Calu3 (cell line): ENCODE results near the gene C19orf33. TPM values are rescaled to one million over a fixed set of nuclear protein-coding genes. Genes with fewer than 3 reads are reported as not detected.

Experiments used
- BruUV-seq: library from RNA; stranded (reverse); fragments of 400-500 nt; replicated peaks from 2 replicates; lab custom pipeline; 2021; lab: Mats Ljungman, UMichigan
- CTCF ChIA-PET: fragments of 300-600 bp; sonication (Branson Sonifier 250); formaldehyde crosslinking; loops from one replicate; lab custom pipeline; 2022; ENCODE audit warnings: antibody characterized with exemption; lab: Charles Lee
- DNase-seq: peaks from one replicate; pipeline ENCODE4 v3.0.0; 2022
- H3K27ac Mint-ChIP-seq: one replicate; pipeline ENCODE4 v1.8.0; 2022; ENCODE audit warnings: mixed read lengths; ENCODE audit not compliant: unreplicated experiment
- H3K27me3 Mint-ChIP-seq: one replicate; pipeline ENCODE4 v1.8.0; 2022; ENCODE audit warnings: mixed read lengths; ENCODE audit not compliant: unreplicated experiment
- H3K36me3 Mint-ChIP-seq: one replicate; pipeline ENCODE4 v1.8.0; 2022; ENCODE audit warnings: mild to moderate bottlenecking, moderate library complexity, mixed read lengths; ENCODE audit not compliant: insufficient read depth, unreplicated experiment
- H3K4me1 Mint-ChIP-seq: one replicate; pipeline ENCODE4 v1.8.0; 2022; ENCODE audit warnings: mild to moderate bottlenecking, low read depth, mixed read lengths; ENCODE audit not compliant: unreplicated experiment
- H3K4me3 Mint-ChIP-seq: one replicate; pipeline ENCODE4 v1.8.0; 2022; ENCODE audit warnings: mild to moderate bottlenecking, low read depth, moderate library complexity, mixed read lengths; ENCODE audit not compliant: unreplicated experiment
- H3K9me3 Mint-ChIP-seq: one replicate; pipeline ENCODE4 v1.8.0; 2022; ENCODE audit warnings: low read depth, mixed read lengths; ENCODE audit not compliant: unreplicated experiment
- CTCF ChIP-seq: fragments of 200-600 bp; IDR thresholded peaks from one replicate; pipeline ENCODE4 v1.8.0; 2022; ENCODE audit warnings: antibody characterized with exemption; ENCODE audit not compliant: unreplicated experiment
- intact Hi-C: fragments of 100-400 bp; cut with micrococcal nuclease; formaldehyde crosslinking; loops from one replicate; pipeline ENCODE4 v1.10.0; 2022; ENCODE audit not compliant: unreplicated experiment
- total RNA-seq: library from RNA; stranded (reverse); gene quantifications from 2 replicates; pipeline ENCODE4 v1.2.3, GENCODE V29; 2022

The C19orf33 gene
- total RNA-seq, 1 experiment from 2014 or later: 189 TPM

- Mint-ChIP-seq H3K4me1 (peaks cover 3% of the 10 kb centered on the region), H3K27ac (no peak overlapping the region), H3K9me3 (no peaks in the 10 kb centered on the region), H3K4me3 (no peak overlapping the region), H3K27me3 (no peaks in the 10 kb centered on the region), H3K36me3 (peaks cover 19% of the 10 kb centered on the region)
- no peak for TF ChIP-seq CTCF
- BruUV-seq: no TSS peak
- CTCF ChIA-PET: interaction anchor here (1.3 kb wide), 1 partner anchor 88 kb away, joined by 5 read pairs; no protein-coding TSS in a partner anchor
- no peak for DNase-seq
- intact Hi-C loops: loop anchor here (5.0 kb wide), 1 partner anchor 434 kb away; no protein-coding TSS in a partner anchor
Observed at GRCh38 chr19:38331728-38332127, 27.7 kb downstream of the C19orf33 start.

GRCh38 chr19:38333245-38333644 is 29.2 kb downstream of the C19orf33 start:
- Mint-ChIP-seq H3K36me3 (peaks cover 25% of the 10 kb centered on the region), H3K27me3 (no peaks in the 10 kb centered on the region), H3K9me3 (no peaks in the 10 kb centered on the region), H3K4me1 (peaks cover 10% of the 10 kb centered on the region), H3K27ac (no peak overlapping the region), H3K4me3 (no peak overlapping the region)
- CTCF ChIA-PET: interaction anchor here (0.6 to 1.3 kb wide), 2 partner anchors 90 to 222 kb away, joined by 5 to 6 read pairs; no protein-coding TSS in a partner anchor
- intact Hi-C loops: loop anchor here (5.0 kb wide), 1 partner anchor 436 kb away; no protein-coding TSS in a partner anchor
- no TSS peak for BruUV-seq
- TF ChIP-seq CTCF: no peak
- DNase-seq: no peak

GRCh38 chr19:38335949-38336637 is 32.0 kb downstream of the C19orf33 start:
- peak; percentile 99 for DNase-seq
- Mint-ChIP-seq H3K27me3 (no peaks in the 10 kb centered on the region), H3K9me3 (no peaks in the 10 kb centered on the region), H3K4me1 (peaks cover 19% of the 10 kb centered on the region), H3K36me3 (peaks cover 21% of the 10 kb centered on the region), H3K27ac (peak overlapping the region; percentile 79), H3K4me3 (peak overlapping the region; percentile 88)
- TF ChIP-seq CTCF: no peak
- no TSS peak for BruUV-seq
- intact Hi-C loops: loop anchor here (1.0 to 2.0 kb wide), 3 partner anchors 38 to 101 kb away; partner anchors contain the start of gene PSMD8
- CTCF ChIA-PET: interaction anchor here (0.6 to 1.6 kb wide), 11 partner anchors 26 to 429 kb away, joined by 3 to 22 read pairs (median 4); partner anchors contain the start of genes GGN, PSMD8, SIPA1L3 and SPINT2

GRCh38 chr19:38336638-38337359 is 32.7 kb downstream of the C19orf33 start:
- H3K27me3 Mint-ChIP-seq: no peaks in the 10 kb centered on the region
- CTCF ChIA-PET: interaction anchor here (0.5 to 1.2 kb wide), 3 partner anchors 73 to 317 kb away, joined by 3 to 22 read pairs (median 4); partner anchors contain the start of gene SPINT2
- intact Hi-C loops: no loop called here
- peak; percentile 99 for DNase-seq
- peak overlapping the region; percentile 88 for H3K4me3 Mint-ChIP-seq
- peaks cover 19% of the 10 kb centered on the region for H3K4me1 Mint-ChIP-seq
- BruUV-seq: no TSS peak
- peak overlapping the region; percentile 79 for H3K27ac Mint-ChIP-seq
- peak; percentile 8 for TF ChIP-seq CTCF
- H3K9me3 Mint-ChIP-seq: no peaks in the 10 kb centered on the region
- H3K36me3 Mint-ChIP-seq: peaks cover 21% of the 10 kb centered on the region
